ENCODE measurements around the gene GGA1. TPM values are rescaled to one million over a fixed set of nuclear protein-coding genes. Genes with fewer than 3 reads are reported as not detected.
A peak's percentile ranks its signal among the peaks of the same experiment; 100 is the strongest.

The GGA1 gene
- total and polyA plus RNA-seq, 9 of the 15 experiments (the other 6 are each of a cell fraction or from before 2014, with no cell fraction given), result 1.5 to 69.5 (median 31.6) TPM

GRCh38 chr22:37581504-37581903 lies 27.1 kb upstream of the GGA1 start:
- intact Hi-C loops (cut with micrococcal nuclease), result no loop called here
- H3K79me2 ChIP-seq (ENCODE audit: control insufficient read depth, insufficient read depth, low read length), result no peaks in the 10 kb centered on the region
- ATAC-seq (no peak), DNase-seq (ENCODE audit: extremely low read depth in 1 of 4, low spot score in 3 of 4) (no peak), FAIRE-seq (no peak)
- in situ Hi-C loops (cut with MboI), result no loop called here
- no peaks in the 10 kb centered on the region for H3K36me3 ChIP-seq (ENCODE audit: control insufficient read depth, insufficient read depth, low read length)
- peaks cover 0 to 5% of the 10 kb centered on the region in 2 experiments; a peak in 1 of 5 replicates for H3K27me3 ChIP-seq (ENCODE audit: control insufficient read depth in 2 of 2, insufficient read depth in 2 of 2, low read length in 2 of 2)
- no peak overlapping the region for H2AFZ ChIP-seq (ENCODE audit: low read depth, low read length)
- H4K20me1 ChIP-seq (replicated peaks; ENCODE audit: control insufficient read depth, insufficient read depth, low read length), result 0 out of 2 replicates have a peak, but pooled peaks cover 3% of the 10 kb centered on the region
- H3K9me3 ChIP-seq (replicated peaks; ENCODE audit: control insufficient read depth, insufficient read depth, low read depth, low read length), result no peaks in the 10 kb centered on the region
- ChIA-PET POLR2A (interaction anchor here (1.9 to 2.7 kb wide), 2 partner anchors 8 to 11 kb away, joined by 8 to 15 read pairs; no protein-coding TSS in a partner anchor), CTCF (ENCODE audit: low intra/inter-chr PET ratio) (no interaction called here)
- no peak overlapping the region for H3K4me2 ChIP-seq (ENCODE audit: insufficient read depth, low read length)
- no peak overlapping the region for H3K4me3 ChIP-seq
- H3K9me1 ChIP-seq (ENCODE audit: control insufficient read depth, insufficient read depth, low read length), result no peaks in the 10 kb centered on the region
- no TSS peak for BruUV-seq (replicated peaks)
- H3K9ac ChIP-seq (ENCODE audit: insufficient read depth in 1 of 2, low read depth in 2 of 2, low read length in 2 of 2), result peak overlapping the region in 1 of 2 experiments; percentile 68; a peak in 1 of 4 replicates
- WGBS (ENCODE audit: insufficient coverage, low coverage, missing lambda C conversion rate), result 32% methylated on average over 9 of the region's 9 CpGs
- peaks cover 0 to 13% of the 10 kb centered on the region in 2 experiments; a peak in 3 of 5 replicates for H3K4me1 ChIP-seq (replicated peaks in 1 of 2; ENCODE audit: control insufficient read depth in 2 of 2, insufficient read depth in 2 of 2, low read length in 2 of 2)
- TF ChIP-seq KLF13 (tag; IDR thresholded peaks at IDR 0.05; ENCODE audit: borderline replicate concordance, low read depth) (no peak), IFI16 (CRISPR knock-in tag; IDR thresholded peaks at IDR 0.05) (no peak), FOXO4 (CRISPR knock-in tag; IDR thresholded peaks at IDR 0.05) (no peak), SIN3B (IDR thresholded peaks at IDR 0.05; ENCODE audit: low read depth) (no peak), U2AF1 (optimal IDR thresholded peaks at IDR 0.05; ENCODE audit: low read depth, low read length) (no peak), POLR2AphosphoS2 (IDR thresholded peaks at IDR 0.05; ENCODE audit: low read length) (no peak), LCOR (CRISPR knock-in tag; IDR thresholded peaks at IDR 0.05) (no peak), NFYB (IDR thresholded peaks at IDR 0.05; ENCODE audit: extremely low read depth, insufficient read length) (no peak), TCF7 (IDR thresholded peaks at IDR 0.05; ENCODE audit: borderline replicate concordance) (no peak), RFX5 (IDR thresholded peaks at IDR 0.05; ENCODE audit: low read depth, low read length) (no peak), EWSR1 (IDR thresholded peaks at IDR 0.05; ENCODE audit: borderline replicate concordance, low read depth, partially characterized antibody) (no peak), ZNF436 (CRISPR knock-in tag; IDR thresholded peaks at IDR 0.05) (no peak), MAFF (IDR thresholded peaks at IDR 0.05; ENCODE audit: low read length) (no peak)
- TF ChIP-seq, protein P1, sequence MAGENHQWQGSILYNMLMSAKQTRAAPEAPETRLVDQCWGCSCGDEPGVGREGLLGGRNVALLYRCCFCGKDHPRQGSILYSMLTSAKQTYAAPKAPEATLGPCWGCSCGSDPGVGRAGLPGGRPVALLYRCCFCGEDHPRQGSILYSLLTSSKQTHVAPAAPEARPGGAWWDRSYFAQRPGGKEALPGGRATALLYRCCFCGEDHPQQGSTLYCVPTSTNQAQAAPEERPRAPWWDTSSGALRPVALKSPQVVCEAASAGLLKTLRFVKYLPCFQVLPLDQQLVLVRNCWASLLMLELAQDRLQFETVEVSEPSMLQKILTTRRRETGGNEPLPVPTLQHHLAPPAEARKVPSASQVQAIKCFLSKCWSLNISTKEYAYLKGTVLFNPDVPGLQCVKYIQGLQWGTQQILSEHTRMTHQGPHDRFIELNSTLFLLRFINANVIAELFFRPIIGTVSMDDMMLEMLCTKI (IDR thresholded peaks at IDR 0.05; ENCODE audit: partially characterized antibody), result no peak
- H3K27ac ChIP-seq (ENCODE audit: extremely low read depth, low read depth, low read length), result no peak overlapping the region

All from K562 (cell line).